HL-60 (cell line): ENCODE results near the gene CLDN19.

ENCODE experiments used
- DNase-seq, 2 experiments: peaks; one replicate each; pipeline ENCODE4 v3.0.0-alpha.2; 2010 to 2020; ENCODE audit warnings: low read depth in 1 of 2, low spot score in 1 of 2
- H3K27ac ChIP-seq: fragments of 250-450 bp; sonication (Bioruptor Pico); replicated peaks from 2 replicates; pipeline ENCODE4 v1.5.1; 2020; ENCODE audit warnings: mild to moderate bottlenecking, moderate library complexity
- H3K27me3 ChIP-seq: fragments of 250-450 bp; sonication (Bioruptor Pico); 2 replicates; pipeline ENCODE4 v1.5.1; 2021; ENCODE audit warnings: mild to moderate bottlenecking, moderate library complexity; ENCODE audit not compliant: insufficient read depth, poor library complexity, severe bottlenecking
- H3K4me3 ChIP-seq: replicated peaks from 2 replicates; pipeline ENCODE4 v1.5.1; 2011; ENCODE audit warnings: mild to moderate bottlenecking, control low read depth, low read length; ENCODE audit not compliant: insufficient read depth
- CTCF ChIP-seq: IDR thresholded peaks from one replicate; pipeline ENCODE4 v1.5.1; 2011; ENCODE audit warnings: low read length, control low read depth, inconsistent platforms; ENCODE audit not compliant: insufficient read depth
- GABPA ChIP-seq: IDR thresholded peaks from 2 replicates; pipeline ENCODE4 v1.6.1; 2012; ENCODE audit warnings: low read depth
- POLR2AphosphoS5 ChIP-seq: IDR thresholded peaks from 2 replicates; pipeline ENCODE4 v1.6.1; 2012; ENCODE audit warnings: low read depth
- REST ChIP-seq: IDR thresholded peaks from 2 replicates; pipeline ENCODE4 v1.6.1; 2012; ENCODE audit warnings: low read depth; ENCODE audit not compliant: insufficient replicate concordance
- SPI1 ChIP-seq: IDR thresholded peaks from 2 replicates; pipeline ENCODE4 v1.6.1; 2012; ENCODE audit warnings: low read depth, mild to moderate bottlenecking, borderline replicate concordance
- long read RNA-seq: library from polyadenylated mRNA; unstranded; transcript quantifications from one replicate; pipeline ENCODE4 v2.0.0, GENCODE V29; 2020

Gene CLDN19
- long read RNA-seq, result 0 reads

- DNase-seq, result no peak
- H3K27me3 ChIP-seq, result no peaks in the 10 kb centered on the region
- TF ChIP-seq REST, result no peak
- TF ChIP-seq POLR2AphosphoS5, result no peak
- no peak for TF ChIP-seq GABPA
- no peak for TF ChIP-seq CTCF
- TF ChIP-seq SPI1, result no peak
- no peak within 1 kb of the TSS for H3K4me3 ChIP-seq
- no peak within 1 kb of the TSS for H3K27ac ChIP-seq
Observed at GRCh38 chr1:42739753-42740700, at the start of gene CLDN19. Gene CLDN19, minus strand, starts transcription at chr1:42740236. Its CDS starts 173 bp downstream, at chr1:42740063.

DNA sequence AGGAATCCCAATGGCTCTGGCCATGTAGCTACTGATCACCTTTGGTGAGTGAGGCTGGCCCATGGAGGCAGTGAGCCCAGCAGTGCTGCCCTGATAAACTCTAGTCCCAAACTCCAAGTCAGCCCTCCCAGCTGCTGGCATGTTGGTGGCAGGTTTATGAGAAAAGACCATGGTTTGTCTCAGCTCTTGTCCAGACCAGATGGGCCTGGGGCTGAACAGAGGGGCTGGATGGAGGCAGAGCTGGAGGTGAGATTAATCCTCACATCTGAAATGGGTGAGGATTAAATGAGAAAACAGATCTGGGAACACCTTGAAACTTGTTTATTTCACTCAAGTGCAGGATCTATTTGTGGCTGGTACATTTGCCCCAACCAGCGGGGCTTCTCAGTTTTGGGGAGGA lies 48.0 kb upstream of the CLDN19 start:
- H3K27ac ChIP-seq, result no peak overlapping the region
- no peak for TF ChIP-seq SPI1
- TF ChIP-seq CTCF, result no peak
- no peak for DNase-seq

DNA sequence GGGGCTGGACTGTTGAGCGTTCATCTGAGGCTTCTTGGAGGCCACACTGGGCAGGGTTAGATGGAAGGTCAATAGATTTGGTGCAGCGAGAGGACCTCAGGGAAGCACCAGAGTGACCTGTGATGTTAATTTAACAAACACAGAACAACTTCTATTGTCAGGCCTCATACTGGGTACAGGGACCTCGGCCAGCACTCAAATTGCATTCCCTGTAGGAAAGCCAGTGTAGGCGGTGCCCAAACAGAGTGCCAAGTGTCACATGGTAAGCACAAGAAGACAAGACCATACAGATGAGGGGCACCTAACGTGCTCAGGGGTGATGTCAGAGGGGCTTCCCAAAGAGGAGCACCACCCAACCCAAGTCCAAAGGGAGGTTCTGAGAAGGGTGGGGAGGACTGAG lies 46.1 kb upstream of the CLDN19 start:
- H3K27ac ChIP-seq, result no peak overlapping the region
- TF ChIP-seq REST (no peak), SPI1 (no peak), POLR2AphosphoS5 (no peak), CTCF (no peak), GABPA (no peak)
- H3K27me3 ChIP-seq, result peaks cover 5% of the 10 kb centered on the region
- no peak overlapping the region for H3K4me3 ChIP-seq
- DNase-seq, result no peak

More for the DNA sequence above, 48.0 kb upstream of the CLDN19 start:
- Histone ChIP-seq H3K27me3 (peaks cover 5% of the 10 kb centered on the region), H3K4me3 (no peak overlapping the region)
